HG03159 (cell line): ENCODE results near the gene EFHC1.

Experiments
- ATAC-seq: cut with Tn5 transposase; IDR thresholded peaks from one replicate; pipeline ENCODE4 v1.9.1; 2021; ENCODE audit warnings: mild to moderate bottlenecking, moderate library complexity; ENCODE audit not compliant: unreplicated experiment

EFHC1 gene

DNA sequence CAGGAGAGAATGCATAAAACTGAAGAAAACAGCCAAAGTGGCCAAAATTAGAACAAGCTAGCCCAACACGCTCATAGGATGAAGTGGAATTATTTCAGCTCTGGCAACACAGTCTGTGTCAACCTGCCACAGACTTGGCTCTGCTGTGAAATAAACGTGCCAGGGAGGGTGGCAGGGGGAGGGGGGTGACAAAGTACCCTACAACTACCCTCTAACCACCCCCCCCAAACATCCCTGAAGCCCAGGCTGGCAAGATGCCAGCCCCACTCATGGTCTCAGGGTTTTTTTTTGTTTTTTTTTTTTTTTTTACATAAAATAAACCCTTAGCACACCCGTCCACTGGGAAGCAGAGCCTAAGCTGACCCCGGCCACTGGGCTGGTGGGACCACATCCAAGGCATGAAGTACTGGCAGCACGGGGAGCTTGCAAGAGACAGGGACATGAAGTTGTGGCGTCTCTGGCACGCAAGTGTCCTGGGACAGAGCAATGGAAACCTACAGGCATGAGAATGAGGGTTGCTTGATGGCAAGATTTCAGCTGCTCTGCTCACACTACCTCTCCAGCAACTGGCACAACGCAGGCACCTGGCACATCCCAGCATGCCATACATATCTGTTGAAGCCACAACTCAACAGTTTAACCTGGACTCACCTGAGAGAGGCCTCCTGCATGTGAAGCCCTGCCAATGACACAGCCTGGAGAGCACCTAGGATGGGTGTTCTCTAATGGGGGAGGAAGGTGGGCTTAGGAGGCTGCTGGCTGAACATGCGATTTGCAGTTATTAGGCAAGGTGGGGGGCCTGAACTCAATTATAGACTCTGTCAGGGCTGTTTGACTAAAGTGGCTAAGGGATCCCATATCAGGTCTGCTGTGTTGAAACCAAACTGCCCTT, 80.3 kb downstream of the EFHC1 start:
- ATAC-seq = no peak

DNA sequence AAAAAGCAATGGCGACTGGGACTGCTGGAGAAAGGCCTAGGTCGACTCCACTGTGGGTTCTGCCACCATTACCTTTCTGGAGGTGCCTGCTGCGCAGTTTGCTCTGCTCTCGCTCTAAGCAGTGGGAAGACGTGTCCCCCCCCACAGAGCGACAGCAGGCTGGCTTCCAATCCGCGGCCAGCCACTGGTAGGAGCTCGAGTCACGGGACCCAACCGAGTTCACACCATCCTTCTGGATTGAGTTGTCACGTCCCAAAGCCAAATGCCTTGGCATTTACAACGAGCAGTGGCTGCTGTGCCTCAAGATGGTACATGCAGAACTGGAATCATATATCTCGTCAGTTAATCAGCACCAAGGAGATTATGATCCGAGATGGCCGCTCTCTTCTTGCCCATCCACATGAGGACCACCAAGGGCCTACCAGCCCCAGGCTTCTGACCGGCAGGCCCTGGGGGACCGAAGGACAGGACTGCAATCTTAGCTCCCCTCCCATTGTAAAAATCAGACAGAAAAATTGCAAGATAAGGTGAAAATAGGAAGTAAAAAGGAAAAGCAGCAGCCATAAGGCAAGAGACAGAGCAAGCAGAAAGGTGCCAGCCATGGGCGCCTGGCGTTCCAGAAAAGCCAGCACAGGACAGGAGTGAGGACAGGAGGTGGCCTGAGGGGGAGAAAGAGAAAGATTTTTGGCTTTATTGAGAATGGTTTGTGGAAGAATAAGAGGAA, 82.3 kb downstream of the EFHC1 start:
- ATAC-seq = no peak

DNA sequence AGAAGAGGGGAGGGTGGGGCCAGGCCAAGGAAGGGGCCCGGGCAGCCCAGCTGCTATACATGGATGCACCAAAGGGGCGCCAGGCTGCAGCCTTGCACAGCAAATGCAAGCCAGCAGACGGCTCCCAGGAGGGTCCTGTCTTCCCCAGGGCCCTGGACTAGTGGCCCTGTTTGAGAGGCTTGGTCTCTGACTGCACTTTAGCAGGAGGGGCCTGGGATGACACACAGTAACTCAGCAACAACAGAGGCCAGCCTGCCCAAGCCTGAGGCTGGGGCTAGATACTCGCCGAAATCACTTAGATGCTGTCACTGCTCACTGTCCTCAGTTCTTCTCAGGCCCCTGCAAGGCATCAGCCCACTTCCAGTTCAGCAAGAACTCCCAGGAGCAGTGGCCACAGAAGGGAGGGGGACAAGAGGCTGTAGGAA, 83.2 kb downstream of the EFHC1 start:
- no peak for ATAC-seq

DNA sequence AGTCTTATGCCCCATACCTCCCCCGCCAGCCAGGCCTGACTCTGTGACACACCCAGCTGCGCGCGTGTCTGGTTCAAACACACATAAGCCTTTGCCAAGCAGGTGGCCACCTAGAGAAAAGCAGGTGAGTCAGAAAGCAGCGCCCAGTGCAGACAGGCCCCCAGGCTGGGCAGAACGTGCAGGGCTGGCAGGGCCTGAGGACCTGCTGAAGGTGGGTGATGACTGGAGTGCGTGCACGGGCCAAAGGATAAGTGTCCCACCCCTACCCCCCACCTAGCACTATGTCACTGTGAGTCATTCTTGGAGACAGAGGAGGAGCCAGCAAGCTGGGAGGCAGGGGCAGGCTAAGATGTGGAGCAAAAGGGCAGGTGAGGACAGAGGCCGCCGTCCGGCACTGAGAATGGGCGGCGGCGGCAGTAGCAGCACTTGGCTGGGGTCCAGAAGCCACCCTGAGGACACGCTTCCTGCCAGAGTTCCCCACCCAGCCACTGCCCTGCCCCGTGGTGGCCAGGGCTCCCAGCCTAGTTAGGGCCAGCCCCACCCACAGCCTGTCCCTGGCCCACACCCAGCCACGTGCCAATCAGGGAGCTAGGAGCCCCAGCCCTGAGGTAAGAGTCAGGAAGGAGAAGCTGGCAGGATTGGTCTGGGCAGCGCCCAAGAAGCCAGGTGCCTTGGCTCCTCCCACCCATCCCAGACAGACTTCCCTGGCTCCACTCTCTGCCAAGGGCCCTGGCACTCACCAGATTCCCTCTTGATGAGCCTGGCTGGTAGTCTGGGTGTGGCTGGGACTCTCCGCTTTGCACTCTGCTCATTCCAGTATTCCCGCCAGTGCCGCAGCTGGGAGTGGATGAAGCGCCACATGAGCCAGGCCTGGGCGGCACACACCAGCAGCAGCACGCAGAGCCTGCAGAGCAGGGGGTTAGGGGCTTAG, 84.0 kb downstream of the EFHC1 start:
- no peak for ATAC-seq

DNA sequence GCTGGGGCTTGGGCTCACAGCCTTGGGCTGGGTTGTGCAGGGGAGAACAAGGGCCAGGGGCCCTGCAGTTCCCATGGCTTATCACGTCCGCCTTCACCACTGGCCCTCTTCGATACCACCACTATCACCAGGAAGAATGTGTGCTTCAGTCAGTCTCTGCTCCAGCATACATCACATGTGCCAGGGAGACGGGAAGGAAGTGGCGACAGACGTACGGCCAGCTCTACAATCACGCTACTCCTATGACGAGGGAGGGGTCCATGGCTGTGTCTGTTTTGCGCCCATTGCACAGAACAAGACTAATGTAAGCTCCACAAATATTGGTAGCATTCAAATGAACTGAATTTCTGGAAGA, 84.6 kb downstream of the EFHC1 start:
- ATAC-seq = no peak

DNA sequence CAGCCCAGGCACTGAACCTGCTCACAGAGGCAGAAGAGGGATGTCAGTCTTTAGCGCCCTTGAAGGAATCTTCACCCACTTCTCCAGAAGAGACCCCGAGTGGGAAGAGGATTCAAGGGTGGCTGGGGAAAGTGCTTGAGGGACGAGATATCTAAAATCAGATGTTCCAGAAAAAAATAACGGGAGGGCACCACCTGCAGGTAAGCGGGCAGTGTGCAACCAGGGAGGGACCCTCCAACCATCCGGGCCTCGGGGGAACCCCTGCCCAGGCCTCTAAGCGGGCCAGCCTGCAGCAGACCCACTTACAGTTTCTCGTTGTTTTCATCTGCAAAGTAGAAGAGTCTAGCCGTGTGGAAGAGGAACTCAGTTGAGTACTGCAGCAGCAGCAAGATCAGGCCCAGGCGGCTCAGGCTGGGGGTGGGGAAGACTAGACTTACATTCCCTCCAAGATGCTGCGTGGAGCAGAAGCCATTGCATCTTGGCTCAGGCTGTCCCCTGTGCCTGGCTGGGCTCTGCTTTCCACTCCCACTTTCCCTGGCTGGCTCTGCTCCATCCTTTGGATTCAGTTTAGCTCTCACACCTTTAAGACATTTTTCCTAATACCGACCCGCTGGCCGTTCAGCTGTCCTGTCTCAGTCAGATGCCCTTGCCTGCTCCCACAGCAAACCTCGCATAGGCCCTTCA, 85.7 kb downstream of the EFHC1 start:
- no peak for ATAC-seq

DNA sequence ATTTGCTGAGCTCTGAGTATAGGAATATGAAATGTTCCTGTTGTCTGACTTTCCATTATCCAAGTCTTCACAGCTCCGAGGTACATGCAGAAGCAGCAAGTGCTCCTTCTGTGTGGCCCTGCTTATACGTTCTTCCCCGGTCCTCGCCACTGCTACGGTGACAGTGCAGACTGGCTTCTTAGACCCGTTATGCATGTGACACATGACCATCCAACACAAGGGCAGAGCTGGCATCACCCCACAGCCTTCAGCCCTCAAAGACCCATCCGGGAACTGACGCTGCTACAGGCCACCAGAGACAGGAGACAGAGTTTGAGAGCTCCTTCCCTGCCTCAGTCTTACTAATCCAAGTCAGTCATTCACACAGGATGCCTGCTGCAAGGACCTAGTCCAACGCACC, 86.3 kb downstream of the EFHC1 start:
- ATAC-seq = no peak

DNA sequence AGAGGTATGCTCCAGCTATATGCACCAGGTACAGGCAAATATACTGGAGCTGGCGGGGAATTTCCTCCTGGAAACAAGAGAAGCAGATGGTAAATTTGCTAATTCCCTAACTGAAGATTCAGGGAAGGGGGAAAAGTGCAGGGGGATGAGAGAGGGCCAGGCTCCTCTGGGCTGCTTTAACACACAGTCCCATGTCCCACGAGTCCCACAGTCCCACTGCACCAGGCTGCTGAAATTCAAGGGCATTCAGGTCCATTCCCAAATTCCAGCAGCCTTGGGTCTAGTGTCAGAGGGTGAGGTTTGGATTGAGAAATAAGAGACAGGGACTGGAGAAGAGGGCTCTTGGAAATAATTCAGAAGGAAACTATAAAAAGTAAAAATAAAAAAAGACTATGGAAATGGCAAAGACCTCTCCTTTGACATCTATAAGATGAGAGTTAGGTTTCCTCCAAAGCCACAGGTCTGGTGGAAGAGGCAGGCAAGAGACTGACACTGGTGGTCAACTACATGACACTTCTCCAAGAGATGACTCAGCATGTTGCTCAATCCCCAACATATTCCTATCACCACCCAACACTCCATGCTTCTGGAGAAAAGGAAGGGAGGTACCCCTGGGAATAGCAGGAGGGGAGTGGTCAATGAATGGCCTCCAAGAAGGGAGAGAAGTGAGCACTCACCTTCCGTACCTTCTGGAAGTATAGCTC, 87.6 kb downstream of the EFHC1 start:
- no peak for ATAC-seq

DNA sequence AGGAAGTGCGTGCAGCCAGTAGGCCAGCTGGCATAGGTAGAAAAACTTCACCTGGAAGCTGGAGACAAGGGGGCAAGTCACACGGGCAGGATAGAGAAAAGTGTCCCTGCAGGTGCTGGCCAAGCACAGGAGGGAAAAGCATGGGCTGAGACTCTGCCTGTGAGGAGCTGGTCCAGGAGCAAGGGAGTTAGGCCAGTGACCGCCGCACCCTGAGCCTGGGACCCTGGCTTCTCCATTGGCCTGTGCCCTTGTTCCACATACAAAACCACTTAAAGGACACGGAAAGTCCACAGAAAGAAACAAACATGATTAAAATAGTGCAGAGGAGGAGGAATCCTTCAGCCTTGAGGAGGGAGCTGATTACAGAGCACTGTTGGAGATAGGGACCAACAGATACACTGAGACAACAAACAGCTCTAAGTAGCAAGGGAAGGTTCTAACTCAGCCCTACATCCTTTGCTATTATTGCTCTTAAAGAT, 88.2 kb downstream of the EFHC1 start:
- ATAC-seq = no peak

DNA sequence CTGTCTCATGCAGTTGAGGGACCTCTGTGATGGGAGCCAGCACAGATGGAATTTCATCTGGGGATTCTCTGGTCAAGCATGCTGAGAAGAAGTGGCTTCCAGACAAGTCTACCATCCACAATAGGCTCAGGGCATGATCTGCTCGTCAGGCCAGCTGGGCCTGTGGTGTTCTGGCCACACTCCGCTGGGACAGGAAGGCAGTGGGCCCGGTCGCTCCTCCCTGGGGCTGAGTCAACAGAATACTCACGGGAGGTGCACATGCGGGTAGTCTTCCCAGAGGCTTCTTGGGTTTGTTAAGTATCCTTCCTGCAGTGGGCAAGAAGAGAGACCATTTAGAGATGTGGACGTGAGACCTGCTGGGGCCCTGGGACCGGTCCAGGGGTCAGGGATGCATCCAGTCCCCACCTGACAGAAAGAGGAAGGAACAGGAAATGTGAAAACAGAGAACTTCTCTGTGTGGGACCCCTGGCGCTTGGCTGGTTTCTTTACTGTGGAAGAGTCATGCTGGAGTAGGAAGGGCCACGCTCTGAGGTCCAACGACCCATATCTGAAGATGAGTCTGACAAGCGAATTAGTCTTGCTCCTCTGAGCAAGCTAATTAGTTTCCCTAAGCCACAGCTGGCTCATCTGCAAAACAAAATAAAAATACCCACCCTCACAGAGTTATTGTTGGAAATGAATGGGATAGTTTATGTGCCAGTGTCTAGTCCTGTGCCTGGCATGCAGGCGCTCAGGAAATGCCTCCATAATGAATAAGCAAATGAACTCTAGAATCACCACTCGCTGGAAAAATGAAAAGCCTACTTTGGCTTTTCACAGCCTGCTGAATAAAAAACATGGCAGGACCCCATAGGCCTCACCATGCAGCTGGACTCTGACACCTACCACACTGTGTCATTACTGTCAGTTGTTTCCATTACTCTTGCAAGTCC, 89.4 kb downstream of the EFHC1 start:
- no peak for ATAC-seq

DNA sequence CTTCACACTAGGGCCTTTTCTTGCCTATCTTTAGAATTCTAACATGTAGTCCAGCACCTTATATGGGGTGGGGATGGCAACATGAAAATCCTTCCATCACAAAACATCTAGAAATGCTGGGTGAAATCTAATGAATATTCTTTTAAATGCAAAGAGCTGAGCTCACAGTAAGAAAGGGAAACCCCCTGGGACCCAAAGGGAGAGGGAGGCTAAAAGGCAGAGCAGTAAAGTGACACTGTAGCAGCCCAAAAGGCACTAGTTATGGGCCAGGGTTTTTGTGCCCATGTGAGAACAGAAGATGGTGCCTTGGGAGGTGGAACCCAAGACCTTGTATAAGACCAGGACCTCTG, 90.0 kb downstream of the EFHC1 start:
- no peak for ATAC-seq

DNA sequence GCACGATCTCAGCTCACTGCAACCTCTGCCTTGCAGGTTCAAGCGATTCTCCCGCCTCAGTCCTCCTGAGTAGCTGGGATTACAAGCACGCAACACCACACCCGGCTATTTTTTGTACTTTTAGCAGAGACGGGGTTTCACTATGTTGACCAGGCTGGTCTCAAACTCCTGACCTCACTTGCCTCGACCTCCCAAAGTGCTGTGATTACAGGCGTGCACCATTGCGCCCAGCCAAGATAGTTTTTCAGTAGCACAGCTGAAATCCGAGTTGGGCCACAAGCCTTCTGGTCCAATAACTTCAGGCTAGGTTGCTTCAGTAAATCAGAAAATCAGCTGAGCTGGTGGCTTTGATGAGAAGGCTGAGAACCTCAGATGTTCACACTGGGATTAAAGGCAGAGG, 91.0 kb downstream of the EFHC1 start:
- ATAC-seq = no peak

DNA sequence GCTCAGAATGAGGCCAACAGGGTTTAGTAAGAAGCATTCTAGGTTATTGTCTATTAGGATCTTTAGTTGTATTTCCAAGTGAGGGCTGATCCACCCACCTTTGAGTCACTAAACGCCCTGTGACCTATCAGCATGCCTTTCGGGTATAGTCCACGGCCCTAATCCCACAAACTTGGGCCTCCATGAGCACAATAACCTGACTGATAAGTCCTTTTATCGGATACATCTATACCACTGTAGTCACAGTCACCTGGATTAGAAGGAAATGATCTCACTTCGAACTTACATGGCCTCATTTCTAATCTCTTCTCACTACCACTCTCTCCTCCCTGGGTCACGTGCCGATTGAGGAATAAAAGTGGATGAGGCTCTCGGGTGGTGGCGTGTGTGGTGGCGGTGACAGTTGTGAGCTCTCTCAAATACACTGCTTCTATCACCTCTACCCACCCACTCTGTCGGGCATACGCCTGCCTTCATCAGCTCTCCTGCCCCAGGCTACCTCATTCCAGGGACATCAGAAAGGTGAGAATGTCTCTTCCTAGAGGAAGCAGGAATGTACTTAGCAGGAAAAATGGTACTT, 91.5 kb downstream of the EFHC1 start:
- ATAC-seq = no peak

DNA sequence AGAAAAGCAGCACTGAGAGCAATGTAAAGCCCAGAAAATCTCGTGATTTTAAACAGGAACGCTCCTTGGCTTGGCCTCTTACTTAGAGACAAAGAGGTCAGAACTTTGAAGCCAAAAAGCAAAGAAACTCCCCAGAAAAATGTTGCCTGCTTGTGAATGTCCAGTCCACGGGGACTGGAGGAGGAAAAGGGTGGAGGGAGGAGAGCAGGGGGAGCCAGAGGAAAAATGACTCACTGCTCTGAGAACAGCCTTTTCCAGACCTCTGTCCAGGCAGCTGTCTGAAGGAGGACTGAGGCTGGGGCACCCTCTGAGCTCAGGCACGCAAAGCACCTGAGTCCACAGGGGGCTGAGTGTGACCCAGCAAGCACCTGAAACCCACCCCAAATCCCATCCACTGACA, 92.1 kb downstream of the EFHC1 start:
- ATAC-seq = no peak

DNA sequence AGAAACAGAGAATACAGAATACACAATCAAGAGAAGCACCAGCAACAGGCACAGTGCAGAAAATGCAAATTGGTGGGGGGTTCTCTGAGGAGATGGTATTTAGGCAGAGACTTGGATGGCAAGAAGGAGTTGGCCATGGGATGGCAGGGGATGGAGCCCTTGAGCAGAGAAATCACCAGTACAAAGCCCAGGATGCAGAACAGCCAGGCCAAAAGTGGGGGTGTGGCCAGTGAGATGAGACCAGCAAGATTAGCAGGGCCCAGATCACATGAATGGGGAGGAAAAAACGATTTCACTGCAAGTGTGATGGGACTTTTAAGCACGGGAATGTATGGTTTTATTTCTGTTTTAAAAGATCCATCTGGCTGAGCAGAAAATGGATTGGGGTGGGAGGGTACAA, 93.3 kb downstream of the EFHC1 start:
- ATAC-seq = no peak

DNA sequence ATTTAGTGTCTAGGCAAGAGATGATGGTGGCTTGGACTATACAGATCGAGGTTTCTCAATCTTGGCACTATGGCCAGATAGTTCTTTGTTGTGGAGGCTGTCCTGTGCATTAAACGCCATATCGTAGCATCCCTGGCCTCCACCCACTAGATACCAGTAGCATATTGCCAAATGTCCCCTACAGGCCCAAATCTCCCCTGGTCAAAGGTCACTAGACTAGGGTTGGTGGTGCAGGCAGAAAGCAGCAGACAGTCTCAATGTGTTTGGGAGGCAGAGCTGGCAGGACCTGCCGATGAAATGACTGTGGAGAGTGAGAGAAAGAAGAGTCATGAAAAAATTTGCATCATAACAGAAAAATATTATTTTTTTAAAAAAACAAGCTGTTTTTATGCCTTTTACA, 93.8 kb downstream of the EFHC1 start:
- no peak for ATAC-seq

DNA sequence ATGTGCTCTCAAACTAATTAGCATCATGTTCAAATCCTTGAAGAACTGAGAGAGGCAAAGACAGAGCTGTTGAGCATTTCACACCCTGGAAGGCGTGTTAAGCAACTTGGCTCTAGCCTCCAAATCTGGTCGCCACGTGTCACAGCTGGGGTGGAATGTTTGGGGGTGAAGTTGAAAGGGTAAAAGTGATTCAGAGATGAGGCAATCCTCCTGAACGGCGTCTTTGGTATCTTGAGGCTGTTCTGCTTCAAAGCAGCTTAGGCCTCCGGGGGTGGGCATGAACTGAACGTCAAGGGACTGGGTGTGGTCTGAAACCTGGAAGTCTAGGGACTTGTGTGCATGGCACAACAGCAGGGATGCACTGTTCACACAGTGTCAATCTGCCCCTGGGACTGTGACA, 94.4 kb downstream of the EFHC1 start:
- ATAC-seq = no peak

DNA sequence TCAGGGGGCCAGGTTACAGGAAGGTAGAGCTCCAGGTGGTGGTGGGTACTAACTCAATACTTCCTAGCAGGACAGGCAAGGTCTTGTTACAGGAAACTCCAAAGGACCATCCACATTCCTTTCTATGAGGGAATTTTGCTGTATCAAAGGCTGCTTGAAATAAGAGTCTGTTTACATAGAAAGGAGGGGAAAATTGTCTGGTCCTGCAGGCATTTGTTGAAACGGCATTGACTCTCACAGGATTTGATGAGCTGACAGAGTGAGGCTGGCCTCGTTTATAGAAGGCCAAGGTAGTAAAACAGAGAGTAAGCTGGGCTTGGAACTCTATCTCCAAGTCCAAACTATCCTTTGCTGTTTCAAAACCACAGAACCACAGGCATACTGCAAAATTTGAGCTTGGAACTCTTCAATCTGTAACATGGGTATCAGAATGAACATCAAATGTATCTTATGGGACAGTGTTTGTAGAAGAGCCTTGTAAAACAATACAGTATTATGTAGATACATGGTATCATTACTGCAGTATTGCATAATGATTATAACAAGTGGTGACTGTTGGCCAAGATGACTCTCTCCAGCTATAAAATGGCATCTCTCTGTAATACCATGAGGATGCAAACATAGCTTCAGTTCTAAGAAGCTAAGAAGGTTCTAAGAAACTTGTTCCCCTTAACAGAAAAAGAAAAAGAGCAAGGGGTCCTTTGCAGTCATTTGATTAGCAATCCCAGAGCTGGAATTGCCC, 95.2 kb downstream of the EFHC1 start:
- no peak for ATAC-seq
